CD14-positive monocyte (primary cell): ENCODE data around the gene THRB. TPM values are rescaled to one million over a fixed set of nuclear protein-coding genes. Genes with fewer than 3 reads are reported as not detected.
A peak's percentile ranks its signal among the peaks of the same experiment; 100 is the strongest.

ENCODE experiments used
- DNase-seq, 3 donors: peaks; one replicate each; pipeline ENCODE4 v3.0.0-alpha.2; 2011 to 2022
- H2AFZ ChIP-seq: 2 replicates; pipeline ENCODE4 v1.6.0; 2012; ENCODE audit warnings: mild to moderate bottlenecking, low read depth, low read length, inconsistent platforms; ENCODE audit not compliant: insufficient read depth, poor library complexity, severe bottlenecking
- H3K27ac ChIP-seq, 2 donors: 1 replicate in 1 of 2; 2 replicates in 1 of 2; pipeline ENCODE4 v1.5.1; 2012 to 2013; ENCODE audit warnings: low read length in 2 of 2, control low read depth in 1 of 2, inconsistent platforms in 1 of 2, low read depth in 1 of 2, mild to moderate bottlenecking in 1 of 2
- H3K27me3 ChIP-seq, 2 donors: one replicate each; pipeline versions ENCODE4 v1.6.0 to v1.6.1; 2011 to 2013; ENCODE audit warnings: low read length in 2 of 2; ENCODE audit not compliant: control insufficient read depth in 2 of 2, insufficient read depth in 2 of 2
- H3K36me3 ChIP-seq, 2 donors: replicated peaks in 1 of 2; 1 replicate in 1 of 2; 2 replicates in 1 of 2; pipeline versions ENCODE4 v1.5.1 to v1.6.1; 2012 to 2013; ENCODE audit warnings: low read length in 2 of 2, control low read depth in 1 of 2, inconsistent platforms in 1 of 2, mild to moderate bottlenecking in 1 of 2; ENCODE audit not compliant: insufficient read depth in 2 of 2, control insufficient read depth in 1 of 2
- H3K4me1 ChIP-seq, 2 donors: 1 replicate in 1 of 2; 2 replicates in 1 of 2; pipeline versions ENCODE4 v1.5.1 to v1.6.1; 2012 to 2013; ENCODE audit warnings: low read length in 2 of 2, control low read depth in 1 of 2, inconsistent platforms in 1 of 2, mild to moderate bottlenecking in 1 of 2, moderate library complexity in 1 of 2; ENCODE audit not compliant: insufficient read depth in 2 of 2, control insufficient read depth in 1 of 2
- H3K4me2 ChIP-seq: replicated peaks from 2 replicates; pipeline ENCODE3; 2012; ENCODE audit warnings: low read length, moderate library complexity, mild to moderate bottlenecking; ENCODE audit not compliant: poor library complexity, severe bottlenecking; ENCODE audit errors: extremely low read depth
- H3K4me3 ChIP-seq, 3 experiments: fragments of 200-600 bp in 1 of 3; sonication (generic) in 1 of 3; replicated peaks in 1 of 3; 1 replicate in 2 of 3; 2 replicates in 1 of 3; pipeline ENCODE4 v1.5.1; 2011 to 2013; ENCODE audit warnings: low read length in 3 of 3, mild to moderate bottlenecking in 3 of 3, control low read depth in 2 of 3, low read depth in 2 of 3, inconsistent platforms in 1 of 3, moderate library complexity in 1 of 3
- H3K79me2 ChIP-seq: 2 replicates; pipeline ENCODE4 v1.6.0; 2012; ENCODE audit warnings: mild to moderate bottlenecking, control low read depth, inconsistent platforms, low read length, moderate library complexity; ENCODE audit not compliant: insufficient read depth
- H3K9ac ChIP-seq: 2 replicates; pipeline ENCODE4 v1.6.0; 2017; ENCODE audit warnings: low read length, mild to moderate bottlenecking; ENCODE audit not compliant: insufficient read depth, poor library complexity, severe bottlenecking
- H3K9me3 ChIP-seq, 2 donors: replicated peaks in 1 of 2; 1 replicate in 1 of 2; 2 replicates in 1 of 2; pipeline versions ENCODE4 v1.5.1 to v1.6.1; 2012 to 2013; ENCODE audit warnings: low read length in 2 of 2, control low read depth in 1 of 2; ENCODE audit not compliant: control insufficient read depth in 1 of 2, insufficient read depth in 1 of 2
- H4K20me1 ChIP-seq: 2 replicates; pipeline ENCODE4 v1.6.0; 2012; ENCODE audit warnings: mild to moderate bottlenecking, low read length, control low read depth, moderate library complexity; ENCODE audit not compliant: insufficient read depth
- H3K27ac Mint-ChIP-seq, 7 donors: one replicate each; pipeline ENCODE4 v1.8.0; 2020; ENCODE audit warnings: mild to moderate bottlenecking in 7 of 7, mixed read lengths in 7 of 7, moderate library complexity in 6 of 7, inconsistent platforms in 2 of 7
- H3K27me3 Mint-ChIP-seq, 3 donors: one replicate each; pipeline ENCODE4 v1.8.0; 2021 to 2022; ENCODE audit warnings: low read depth in 3 of 3, mild to moderate bottlenecking in 3 of 3, mixed read lengths in 3 of 3, moderate library complexity in 3 of 3, inconsistent platforms in 1 of 3
- H3K36me3 Mint-ChIP-seq, 2 donors: one replicate each; pipeline ENCODE4 v1.8.0; 2020; ENCODE audit warnings: mixed read lengths in 2 of 2, inconsistent platforms in 1 of 2, mild to moderate bottlenecking in 1 of 2
- H3K4me1 Mint-ChIP-seq: one replicate; pipeline ENCODE4 v1.8.0; 2020; ENCODE audit warnings: mild to moderate bottlenecking, mixed read lengths
- H3K4me3 Mint-ChIP-seq, 2 donors: one replicate each; pipeline ENCODE4 v1.8.0; 2020; ENCODE audit warnings: mild to moderate bottlenecking in 2 of 2, mixed read lengths in 2 of 2, moderate library complexity in 1 of 2
- H3K9me3 Mint-ChIP-seq, 7 donors: one replicate each; pipeline ENCODE4 v1.8.0; 2020 to 2022; ENCODE audit warnings: mixed read lengths in 7 of 7, mild to moderate bottlenecking in 6 of 7, moderate library complexity in 6 of 7, inconsistent platforms in 2 of 7
- CTCF ChIP-seq: fragments of 200-600 bp; IDR thresholded peaks from one replicate; pipeline ENCODE4 v1.8.0; 2022; ENCODE audit warnings: antibody characterized with exemption, mild to moderate bottlenecking
- WGBS: methylation state at CpG from one replicate; pipeline ENCODE4 v1.1.5; 2013; ENCODE audit warnings: missing lambda C conversion rate; ENCODE audit not compliant: insufficient coverage; 5-methylcytosine and 5-hydroxymethylcytosine counted together
- intact Hi-C, 2 donors: fragments of 100-400 bp; cut with micrococcal nuclease; formaldehyde crosslinking; loops; one replicate each; pipeline versions ENCODE4 v1.15.0 to v1.15.1; 2023
- polyA plus RNA-seq, 3 donors: library from polyadenylated mRNA; depleted of rRNA in 1 of 3; unstranded in 2 of 3; stranded (reverse) in 1 of 3; fragments of 300-500 nt in 2 of 3; fragments of >200 nt in 1 of 3; fragmentation: Illumina TruSeq in 2 of 3; gene quantifications; 1 replicate in 2 of 3; 2 replicates in 1 of 3; pipeline ENCODE4 v1.2.3, GENCODE V29; 2012 to 2021

THRB gene
- polyA plus RNA-seq, 3 donors: 0.05 TPM; not detected in 2

GRCh38 chr3:24229468-24230221 lies 265.0 kb downstream of the THRB start:
- H3K9me3 ChIP-seq: no peaks in the 10 kb centered on the region
- intact Hi-C loops: no loop called here
- WGBS: no CpG with 5 or more reads among the region's 5 CpGs
- DNase-seq: no peak
- Mint-ChIP-seq H3K9me3 (no peaks in the 10 kb centered on the region), H3K4me3 (no peak overlapping the region), H3K27ac (peak overlapping the region in 1 of 7 donors; percentile 21), H3K4me1 (peaks cover 12% of the 10 kb centered on the region), H3K36me3 (no peaks in the 10 kb centered on the region), H3K27me3 (peaks cover 0 to 8% (median 2%) of the 10 kb centered on the region in 3 donors)
- no peaks in the 10 kb centered on the region for H3K79me2 ChIP-seq
- no peak overlapping the region for H3K9ac ChIP-seq
- H3K4me2 ChIP-seq: no peak overlapping the region
- no peak for TF ChIP-seq CTCF
- H4K20me1 ChIP-seq: no peaks in the 10 kb centered on the region
- no peaks in the 10 kb centered on the region for H3K36me3 ChIP-seq
- H2AFZ ChIP-seq: no peak overlapping the region
- H3K4me3 ChIP-seq: no peak overlapping the region
- H3K27ac ChIP-seq: no peak overlapping the region
- H3K4me1 ChIP-seq: no peaks in the 10 kb centered on the region
- H3K27me3 ChIP-seq: no peaks in the 10 kb centered on the region

- H3K36me3 ChIP-seq: no peaks in the 10 kb centered on the region
- no peaks in the 10 kb centered on the region for H3K36me3 Mint-ChIP-seq
Observed at GRCh38 chr3:24227635-24228034, 267.0 kb downstream of the THRB start.

More at GRCh38 chr3:24227635-24228034, 267.0 kb downstream of the THRB start:
- H3K9me3 ChIP-seq: no peaks in the 10 kb centered on the region
- no peaks in the 10 kb centered on the region for H4K20me1 ChIP-seq
- no peaks in the 10 kb centered on the region for H3K27me3 ChIP-seq
- Mint-ChIP-seq H3K27me3 (no peaks in the 10 kb centered on the region), H3K4me3 (no peak overlapping the region), H3K9me3 (no peaks in the 10 kb centered on the region), H3K27ac (no peak overlapping the region), H3K4me1 (peaks cover 14% of the 10 kb centered on the region)
- no peak for TF ChIP-seq CTCF
- no peaks in the 10 kb centered on the region for H3K4me1 ChIP-seq
- no peak overlapping the region for H3K4me3 ChIP-seq
- intact Hi-C loops: no loop called here
- 88% methylated on average over 1 of the region's 3 CpGs for WGBS
- no peak overlapping the region for H3K27ac ChIP-seq
- H3K9ac ChIP-seq: no peak overlapping the region
- no peaks in the 10 kb centered on the region for H3K79me2 ChIP-seq
- H3K4me2 ChIP-seq: no peak overlapping the region
- no peak overlapping the region for H2AFZ ChIP-seq
- no peak for DNase-seq
